Astrocyte of the cerebellum (primary cell): ENCODE results near the gene TLE5.
"Not testable (repeated sequence)": the region's sequence is repeated elsewhere in the genome, so short reads cannot be mapped to it uniquely, and the experiment has no call there.

Source experiments
- DNase-seq: peaks from one replicate; pipeline ENCODE4 v3.0.0-alpha.2; 2011; ENCODE audit warnings: low read depth
- H3K4me3 ChIP-seq: 2 replicates; pipeline ENCODE4 v1.5.1; 2011; ENCODE audit warnings: mild to moderate bottlenecking, low read depth, low read length, moderate library complexity
- CTCF ChIP-seq: IDR thresholded peaks from 2 replicates; pipeline ENCODE4 v1.5.1; 2012; ENCODE audit warnings: low read length, low read depth, moderate library complexity, mild to moderate bottlenecking; ENCODE audit errors: missing control alignments
- in situ Hi-C: cut with HindIII; loops from 2 replicates; pipeline ENCODE4 v1.10.0; 2017; ENCODE audit warnings: low sequenced_read_pairs

Gene TLE5

GRCh38 chr19:3039125-3039524, 23.2 kb downstream of the TLE5 start:
- DNase-seq, result no peak
- no peak overlapping the region for H3K4me3 ChIP-seq
- no peak for TF ChIP-seq CTCF
- in situ Hi-C loops, result no loop called here

DNA sequence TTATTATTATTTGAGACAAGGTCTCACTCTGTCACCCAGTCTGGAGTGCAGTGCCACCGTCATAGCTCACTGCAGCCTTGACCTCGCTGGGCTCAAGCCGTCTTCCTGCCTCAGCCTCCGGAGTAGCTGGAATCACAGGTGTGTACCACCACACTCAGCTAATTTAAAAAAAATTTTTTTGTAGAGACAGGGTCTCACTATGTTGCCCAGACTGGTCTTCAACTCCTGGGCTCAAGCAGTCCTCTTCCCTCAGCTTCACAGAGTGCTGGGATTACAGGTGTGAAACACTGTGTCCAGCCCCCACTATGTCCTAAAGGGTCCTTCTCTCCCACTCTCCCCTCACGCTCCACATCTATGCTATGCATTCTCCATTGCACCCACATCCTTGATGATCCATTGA, 24.1 kb downstream of the TLE5 start:
- in situ Hi-C loops, result no loop called here
- TF ChIP-seq CTCF, result no peak
- H3K4me3 ChIP-seq, result no peak overlapping the region
- DNase-seq, result no peak

GRCh38 chr19:3036977-3037544, 25.2 kb downstream of the TLE5 start:
- DNase-seq, H3K4me3 ChIP-seq, in situ Hi-C loops: not testable (repeated sequence)

GRCh38 chr19:3036119-3036976, 25.9 kb downstream of the TLE5 start:
- peak overlapping the region; percentile 35 for H3K4me3 ChIP-seq
- in situ Hi-C loops, result no loop called here
- peak; percentile 5 for TF ChIP-seq CTCF
- DNase-seq, result peak; percentile 85

GRCh38 chr19:3035542-3036118, 26.7 kb downstream of the TLE5 start:
- in situ Hi-C loops, result no loop called here
- H3K4me3 ChIP-seq, result peak overlapping the region; percentile 35
- no peak for TF ChIP-seq CTCF
- peak; percentile 99 for DNase-seq

DNA sequence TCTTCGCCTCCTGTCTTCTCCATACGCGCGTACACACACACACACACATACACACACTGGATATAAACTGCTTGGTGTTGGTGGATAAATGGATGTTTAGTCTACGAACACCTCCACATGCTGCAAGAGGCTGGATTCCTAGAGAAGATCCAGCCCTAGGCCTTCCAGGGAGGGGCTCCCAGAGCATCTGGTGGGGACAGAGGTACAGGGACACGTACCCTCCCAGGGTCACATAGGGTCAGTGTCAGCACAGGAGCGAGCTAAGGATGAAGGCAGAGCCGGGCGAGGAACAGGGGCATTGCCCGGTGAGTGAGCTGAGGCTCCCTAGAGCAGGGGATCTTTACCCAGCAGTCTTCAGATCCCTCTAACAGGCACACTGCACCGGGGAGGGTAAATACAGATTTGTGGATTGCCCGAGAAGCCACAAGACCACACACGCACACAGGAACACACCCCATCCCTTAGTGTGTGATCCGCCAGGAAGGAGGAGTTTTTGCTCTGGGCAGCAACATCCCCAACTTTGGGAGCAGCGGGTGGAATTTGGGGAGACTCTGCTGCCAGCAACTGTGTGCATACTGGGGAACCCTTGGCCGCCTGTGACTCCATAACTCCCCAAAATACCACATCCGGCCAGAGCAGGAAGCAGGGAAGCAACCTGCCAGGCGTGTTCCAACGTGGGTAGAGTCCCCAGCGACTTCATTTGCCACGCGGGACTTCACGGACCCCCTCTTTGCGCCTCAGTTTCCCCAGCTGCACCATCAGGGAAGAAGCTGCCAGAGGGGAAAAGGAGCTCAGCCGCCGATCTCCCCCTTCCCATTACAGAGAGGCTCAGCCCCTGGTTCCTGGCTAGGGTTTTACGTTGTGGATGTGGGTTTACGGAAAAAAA, 27.4 kb downstream of the TLE5 start:
- DNase-seq, result peak; percentile 29
- peak overlapping the region; percentile 35 for H3K4me3 ChIP-seq
- in situ Hi-C loops, result no loop called here
- TF ChIP-seq CTCF, result no peak

GRCh38 chr19:3034406-3034655, 28.0 kb downstream of the TLE5 start:
- no peak for DNase-seq
- no peak overlapping the region for H3K4me3 ChIP-seq
- no peak for TF ChIP-seq CTCF
- in situ Hi-C loops, result no loop called here
